GM19455 (cell line): ENCODE data around the gene ALG12.

Source experiments
- ATAC-seq: cut with Tn5 transposase; IDR thresholded peaks from one replicate; pipeline ENCODE4 v1.9.1; 2021; ENCODE audit not compliant: unreplicated experiment

Gene ALG12

GRCh38 chr22:49958366-49958921 lies 40.2 kb upstream of the ALG12 start:
- no peak for ATAC-seq

DNA sequence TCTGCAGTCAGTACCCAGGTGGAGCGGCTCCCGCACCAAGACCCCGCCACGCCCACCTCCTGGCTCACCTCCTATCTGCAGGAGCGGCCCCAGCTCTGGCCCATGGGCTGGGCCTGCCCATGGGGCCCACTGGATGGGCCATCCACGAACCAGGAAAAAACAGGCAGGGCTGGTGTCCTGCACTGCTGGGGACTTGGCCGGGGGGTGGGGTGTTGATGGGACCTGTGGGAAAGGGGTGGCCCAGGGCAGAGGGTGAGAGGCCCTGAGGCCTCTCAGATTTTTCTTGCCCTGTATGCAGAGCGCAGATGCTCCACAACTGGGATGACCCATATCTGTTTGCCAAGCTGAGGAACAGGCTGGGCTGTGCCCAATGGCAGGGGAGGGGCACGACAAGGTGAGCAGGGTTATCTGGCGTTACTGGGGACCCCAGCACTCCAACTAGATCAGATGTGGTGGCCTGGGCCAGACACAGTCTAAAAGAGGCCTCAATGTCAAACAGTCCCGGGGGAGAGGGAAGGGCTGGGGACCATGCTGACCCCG lies 39.7 kb upstream of the ALG12 start:
- ATAC-seq, result no peak

- no peak for ATAC-seq
These were observed 38.9 kb upstream of the ALG12 start for GRCh38 chr22:49956914-49957825.

DNA sequence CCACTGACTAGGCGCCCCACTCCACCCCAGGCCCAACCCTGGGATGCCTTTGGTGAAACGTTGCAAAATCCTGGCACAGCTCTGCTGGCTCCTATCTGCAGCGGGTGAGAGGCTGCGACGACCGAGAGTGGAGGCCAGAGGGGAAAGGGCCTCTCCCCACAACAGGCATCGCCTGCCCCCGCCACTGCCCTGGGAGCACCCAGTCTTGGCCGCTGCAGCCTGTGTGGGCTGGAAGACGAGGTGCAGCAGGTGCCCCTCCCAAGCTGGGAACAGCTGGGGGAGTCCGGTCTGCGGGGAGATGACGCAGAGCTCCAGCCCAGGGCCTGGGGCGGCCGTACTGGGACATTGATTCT lies 38.2 kb upstream of the ALG12 start:
- no peak for ATAC-seq

DNA sequence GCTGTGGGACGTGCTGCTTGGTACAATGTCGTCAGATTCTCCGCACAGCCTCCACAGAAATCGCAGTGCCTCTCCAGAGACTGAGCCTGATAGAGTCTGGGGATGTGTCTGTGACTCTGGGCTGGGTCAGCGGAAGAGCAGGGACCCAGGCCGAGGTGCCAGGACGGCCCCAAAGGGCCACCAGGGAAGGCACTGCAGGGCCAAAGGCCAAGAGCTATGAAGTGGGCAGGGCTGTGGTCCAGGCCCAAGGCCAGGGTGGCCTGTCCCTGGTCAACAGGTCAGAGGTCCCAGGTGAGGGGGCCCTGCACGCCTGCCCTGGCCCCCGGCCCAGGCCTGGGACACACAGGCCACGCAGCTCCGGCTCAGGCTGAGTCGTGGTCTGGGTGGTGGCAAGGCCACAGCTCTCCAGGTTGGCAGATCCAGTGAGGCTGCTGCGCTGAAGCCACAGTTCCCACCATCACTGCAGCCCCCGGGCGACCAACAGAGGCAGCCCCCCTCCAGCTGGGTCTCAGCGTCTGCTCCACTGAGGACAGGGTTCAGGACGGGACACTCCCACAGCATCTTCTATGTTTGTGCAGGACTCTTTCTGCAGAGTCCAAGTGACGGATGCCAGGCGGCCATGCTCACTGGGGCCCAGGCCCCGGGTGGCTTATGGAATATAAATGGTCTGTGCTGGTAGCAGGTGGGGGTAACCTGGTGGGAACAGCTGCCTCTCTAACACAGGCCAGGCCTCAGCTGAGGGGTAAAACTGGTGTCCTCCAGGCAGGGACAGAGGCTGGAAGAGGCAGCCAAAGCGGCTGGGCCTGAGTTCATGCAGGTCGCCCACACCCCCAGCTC lies 37.6 kb upstream of the ALG12 start:
- no peak for ATAC-seq

DNA sequence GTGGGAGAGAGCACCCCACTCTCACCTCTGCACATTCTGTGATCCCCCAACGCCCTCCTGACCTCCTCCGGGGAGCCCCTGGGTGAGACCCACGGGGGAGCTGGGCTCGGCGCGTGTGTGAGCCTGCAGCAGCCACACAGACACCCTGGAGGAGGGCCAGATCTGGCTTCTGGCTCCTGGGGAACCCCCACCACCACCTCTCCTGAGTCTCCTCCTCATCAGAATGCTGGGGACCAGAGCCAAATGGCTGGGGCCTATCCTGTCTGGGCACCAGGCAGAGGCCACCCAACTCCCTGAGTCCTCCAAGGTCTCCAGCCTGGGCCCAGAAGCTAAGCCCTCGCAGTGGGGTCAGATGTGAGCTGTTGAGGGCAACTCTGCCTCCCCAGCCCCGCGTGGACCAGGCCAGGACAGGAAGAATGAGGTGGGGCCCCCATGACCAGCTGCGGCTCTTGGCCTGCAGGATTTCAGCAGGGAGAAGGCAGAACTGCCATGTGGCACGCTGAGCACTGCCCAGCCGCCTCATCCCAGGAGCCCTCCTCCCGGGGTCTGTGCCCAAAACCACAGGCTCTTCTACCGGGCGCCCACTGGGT lies 36.8 kb upstream of the ALG12 start:
- ATAC-seq, result no peak

GRCh38 chr22:49954354-49954753 lies 36.1 kb upstream of the ALG12 start:
- ATAC-seq, result no peak

DNA sequence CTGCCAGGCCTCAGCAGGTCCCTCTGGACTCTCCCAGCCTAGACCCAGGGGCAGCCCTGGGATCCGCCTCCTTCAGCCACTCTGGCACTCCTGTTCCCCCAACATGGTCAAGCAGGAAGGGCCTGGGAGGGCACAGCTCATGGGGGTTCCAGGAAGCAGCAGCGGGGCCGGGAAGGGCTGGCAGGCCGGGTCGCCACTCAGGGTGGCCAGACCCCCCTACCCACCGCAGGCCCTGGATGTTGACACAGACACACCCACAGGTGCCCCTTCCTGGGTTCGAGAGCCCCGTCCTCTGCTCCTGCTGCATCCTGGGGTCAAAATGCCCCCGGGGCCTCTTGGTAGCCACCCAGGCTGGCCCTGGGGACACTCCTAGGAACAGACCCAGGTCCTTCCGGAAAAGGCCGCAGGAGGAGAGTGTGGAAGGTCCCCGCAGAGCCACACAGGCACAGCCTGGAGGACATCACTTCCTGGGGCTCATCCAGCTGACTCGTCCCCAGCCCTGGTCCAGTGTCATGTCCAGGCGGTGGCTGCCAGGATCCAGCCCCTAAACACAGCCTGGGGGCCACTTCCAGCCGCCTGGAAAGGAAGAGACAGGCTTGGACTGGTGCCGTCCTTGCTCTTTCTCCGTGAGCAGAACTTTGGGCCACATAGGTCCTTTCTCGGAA lies 35.6 kb upstream of the ALG12 start:
- no peak for ATAC-seq

DNA sequence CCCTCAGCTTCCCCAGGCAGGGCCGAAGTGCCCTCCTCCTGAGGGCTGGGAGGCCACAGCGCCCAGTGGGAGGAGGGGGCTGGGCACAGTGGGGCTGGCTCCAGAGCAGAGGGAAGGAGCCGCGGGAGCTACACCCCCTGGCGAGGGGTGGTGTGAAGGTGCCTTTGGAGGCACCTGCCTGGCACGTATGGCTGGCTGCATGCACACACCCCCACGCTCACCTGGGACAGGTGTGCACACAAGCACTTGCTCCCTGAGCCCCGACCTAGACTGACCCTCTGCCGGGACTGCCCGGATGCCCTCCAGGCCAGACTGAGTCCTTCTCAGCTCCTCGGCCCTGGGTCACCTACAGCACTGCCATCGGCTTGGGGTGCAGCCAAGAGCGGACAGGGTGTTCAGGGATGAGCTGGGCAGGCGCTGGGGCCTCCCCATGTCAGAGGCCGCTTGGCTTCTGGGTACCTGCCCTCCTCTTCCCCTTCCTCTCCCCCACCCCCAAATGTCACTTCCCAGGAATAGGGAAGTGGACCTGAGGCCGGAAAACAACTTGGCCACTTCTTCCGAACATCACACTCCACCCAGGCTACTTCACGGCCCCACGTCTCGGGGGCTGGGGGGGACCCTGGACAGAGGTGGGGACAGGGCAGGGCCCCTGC lies 34.9 kb upstream of the ALG12 start:
- ATAC-seq, result no peak

- no peak for ATAC-seq
These were observed 34.0 kb upstream of the ALG12 start for GRCh38 chr22:49951986-49952896.

DNA sequence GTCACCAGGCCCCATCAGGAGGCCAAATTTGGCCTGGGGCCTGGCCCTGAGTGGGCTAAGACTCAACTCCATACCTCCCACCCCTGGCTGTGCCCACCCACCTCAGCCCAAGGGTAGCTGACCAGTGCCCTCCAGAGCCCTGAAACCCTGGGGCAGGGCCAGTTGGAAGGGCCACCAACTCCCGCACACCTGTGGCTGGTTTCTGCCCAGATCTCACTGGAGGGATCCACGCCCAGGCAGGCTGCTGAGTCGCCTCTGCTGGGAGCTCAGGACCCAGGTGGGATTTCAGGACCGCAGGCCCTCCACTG lies 33.4 kb upstream of the ALG12 start:
- ATAC-seq, result no peak

- ATAC-seq, result no peak
These were observed 32.9 kb upstream of the ALG12 start for GRCh38 chr22:49951000-49951677.

DNA sequence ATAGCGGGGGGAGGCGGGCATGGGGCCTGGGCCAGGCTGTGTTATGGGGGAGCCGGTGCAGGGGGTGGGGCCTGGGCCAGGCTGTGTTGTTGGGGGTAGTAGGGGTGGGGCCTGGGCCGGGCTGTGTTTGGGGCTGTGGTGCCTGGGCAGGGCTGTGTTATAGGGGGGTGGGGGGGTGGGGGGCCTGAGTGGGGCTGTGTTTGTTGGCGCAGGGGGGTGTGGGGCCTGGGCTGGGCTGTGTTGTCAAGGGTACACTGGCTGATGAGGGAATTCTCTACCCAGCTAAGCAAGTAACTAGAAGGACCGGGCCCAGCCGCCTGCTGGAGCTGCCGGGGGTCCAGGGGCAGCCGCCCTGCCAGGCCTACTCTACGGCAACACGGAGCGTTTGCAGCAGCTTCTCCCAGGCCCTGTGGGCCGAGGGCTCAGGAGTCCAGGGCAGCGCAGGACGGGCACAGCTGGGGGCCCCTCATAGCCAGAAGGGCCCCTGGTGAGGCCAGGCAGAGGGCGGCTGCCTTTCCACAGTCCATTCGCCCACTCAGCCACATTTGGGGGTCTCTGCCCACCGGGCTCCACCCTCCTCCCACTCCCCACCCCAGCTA lies 32.3 kb upstream of the ALG12 start:
- no peak for ATAC-seq

GRCh38 chr22:49949914-49950292 lies 31.7 kb upstream of the ALG12 start:
- ATAC-seq, result no peak

GRCh38 chr22:49948958-49949913 lies 31.0 kb upstream of the ALG12 start:
- ATAC-seq, result no peak

- ATAC-seq, result no peak
These were observed 30.1 kb upstream of the ALG12 start for GRCh38 chr22:49948116-49948957.

- no peak for ATAC-seq
These were observed 29.0 kb upstream of the ALG12 start for GRCh38 chr22:49947296-49947622.
